HG03520 (cell line): ENCODE measurements around the gene PPP4R2.

Experiments
- ATAC-seq: cut with Tn5 transposase; IDR thresholded peaks from one replicate; pipeline ENCODE4 v1.9.1; 2021; ENCODE audit warnings: mild to moderate bottlenecking, moderate library complexity; ENCODE audit not compliant: unreplicated experiment

Gene PPP4R2

DNA sequence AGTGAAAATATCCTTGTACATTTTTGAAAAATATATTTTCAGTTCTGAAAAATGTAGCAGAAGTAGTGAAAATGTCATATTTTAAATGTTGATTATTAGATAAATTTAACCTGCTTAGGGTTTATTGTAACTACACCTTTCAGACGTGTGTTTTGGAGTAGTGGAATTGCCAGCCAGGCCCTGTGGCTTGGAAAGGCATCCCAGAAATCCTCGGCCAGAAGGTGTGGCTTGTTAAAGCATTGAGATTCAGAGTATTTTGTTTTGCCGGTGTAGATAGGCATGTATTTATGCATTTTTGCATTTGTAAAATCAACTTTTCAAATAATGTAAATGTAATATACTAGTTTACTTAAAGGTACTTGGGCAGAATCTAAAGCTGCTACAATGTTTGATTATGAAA, 71.8 kb downstream of the PPP4R2 start:
- ATAC-seq: no peak

DNA sequence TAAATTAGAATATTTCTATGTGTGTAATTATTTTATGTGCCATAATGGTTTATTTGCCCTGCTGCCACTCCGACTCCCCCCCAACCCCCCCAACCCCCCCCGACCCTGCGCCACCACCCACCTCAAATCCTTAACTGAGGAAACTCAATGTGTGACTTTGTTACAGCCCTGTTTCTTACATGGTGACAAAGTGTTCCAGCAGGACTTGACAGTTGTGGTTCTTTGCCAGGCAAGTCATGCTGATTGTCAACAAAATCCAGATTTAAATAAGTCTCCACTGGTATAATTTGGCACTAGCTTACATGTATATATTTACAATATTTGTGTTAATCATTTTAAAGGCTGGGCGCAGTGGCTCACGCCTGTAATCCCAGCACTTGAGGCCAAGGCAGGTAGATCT, 72.6 kb downstream of the PPP4R2 start:
- no peak for ATAC-seq

DNA sequence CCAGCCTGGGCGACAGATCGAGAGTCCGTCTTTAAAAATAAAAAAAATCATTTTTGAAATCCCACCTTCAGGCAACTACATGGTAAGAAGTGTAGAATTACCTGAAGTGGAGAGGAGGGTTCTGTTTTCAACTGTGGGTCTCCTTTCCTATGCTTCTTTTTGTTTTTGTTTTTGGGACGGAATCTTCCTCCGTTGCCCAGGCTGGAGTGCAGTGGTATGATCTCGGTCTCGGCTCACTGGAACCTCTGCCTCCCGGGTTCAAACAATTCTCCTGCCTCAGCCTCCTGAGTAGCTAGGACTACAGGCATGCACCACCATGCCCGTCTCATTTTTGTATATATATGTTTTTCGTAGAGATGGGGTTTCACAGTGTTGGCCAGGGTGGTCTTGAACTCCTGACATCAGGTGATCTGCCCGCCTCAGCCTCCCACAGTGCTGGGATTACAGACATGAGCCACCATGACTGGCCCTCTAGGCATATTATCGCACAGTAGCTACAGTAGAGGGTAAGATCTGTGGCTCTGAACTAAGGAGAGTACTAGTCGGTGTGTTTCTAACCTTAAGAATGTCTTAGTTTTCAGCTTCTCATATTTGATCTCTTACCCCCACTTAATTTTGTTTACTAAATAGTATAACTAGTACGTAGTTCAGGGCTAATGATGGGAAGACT, 73.3 kb downstream of the PPP4R2 start:
- no peak for ATAC-seq

DNA sequence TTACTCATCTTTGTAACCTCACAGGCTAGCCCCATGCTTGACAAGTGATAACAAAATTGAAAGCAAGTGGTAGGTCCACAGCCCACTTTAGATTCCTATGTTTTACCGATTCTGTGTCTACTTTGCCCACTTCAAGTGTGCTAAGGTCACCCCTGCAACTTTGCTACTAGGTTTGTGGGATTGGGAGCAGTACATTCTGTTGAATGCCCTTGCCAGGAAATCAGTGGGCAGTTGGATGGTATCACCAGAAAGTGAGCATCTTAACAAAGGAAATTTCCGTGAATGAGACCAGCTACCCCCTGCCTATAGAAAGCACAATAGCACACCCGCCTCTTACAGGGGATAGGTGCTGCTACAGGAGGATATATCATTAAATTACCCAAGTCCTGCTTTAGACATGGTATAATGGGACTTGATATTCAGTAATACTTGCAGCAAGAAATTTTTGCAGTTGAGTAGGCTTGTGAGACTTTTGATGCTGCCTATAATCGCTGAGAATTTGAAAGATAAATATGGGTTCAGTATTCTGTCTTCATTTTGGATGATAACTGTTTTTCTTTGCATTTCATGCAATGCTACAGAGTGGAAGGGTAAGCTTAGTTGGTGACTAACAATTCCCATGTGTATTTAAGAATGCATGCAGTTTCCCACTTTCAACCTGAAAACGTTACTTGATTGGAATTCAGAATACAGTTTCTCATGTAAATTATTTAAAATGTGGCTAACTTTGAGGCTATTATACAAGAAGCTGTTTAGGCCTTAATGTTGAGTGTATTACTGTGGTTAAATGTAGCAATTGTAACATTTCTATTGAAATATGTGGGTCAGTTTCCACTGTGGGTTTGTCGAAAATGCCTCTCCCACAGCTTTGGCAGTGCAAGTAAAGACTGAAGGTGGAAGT, 74.3 kb downstream of the PPP4R2 start:
- ATAC-seq: no peak

DNA sequence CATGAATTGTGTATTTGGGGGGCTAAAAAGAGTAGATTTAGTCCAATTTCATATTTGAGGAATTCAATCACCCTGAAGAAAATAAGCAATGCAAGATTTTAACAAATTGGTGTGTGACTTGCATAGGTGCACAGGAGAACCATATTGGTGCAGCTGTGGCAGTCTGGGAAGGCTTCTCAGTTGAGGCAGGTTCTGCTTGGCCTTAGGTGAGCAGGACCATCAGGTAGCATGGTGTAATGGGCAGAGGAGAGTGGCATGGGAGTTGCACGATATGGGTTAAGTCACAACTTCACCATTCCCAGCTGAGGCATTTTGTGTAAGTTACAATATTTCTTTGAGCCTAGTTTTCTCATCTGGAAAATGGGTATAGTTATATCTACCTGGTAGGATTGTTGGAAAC, 75.3 kb downstream of the PPP4R2 start:
- ATAC-seq: no peak

DNA sequence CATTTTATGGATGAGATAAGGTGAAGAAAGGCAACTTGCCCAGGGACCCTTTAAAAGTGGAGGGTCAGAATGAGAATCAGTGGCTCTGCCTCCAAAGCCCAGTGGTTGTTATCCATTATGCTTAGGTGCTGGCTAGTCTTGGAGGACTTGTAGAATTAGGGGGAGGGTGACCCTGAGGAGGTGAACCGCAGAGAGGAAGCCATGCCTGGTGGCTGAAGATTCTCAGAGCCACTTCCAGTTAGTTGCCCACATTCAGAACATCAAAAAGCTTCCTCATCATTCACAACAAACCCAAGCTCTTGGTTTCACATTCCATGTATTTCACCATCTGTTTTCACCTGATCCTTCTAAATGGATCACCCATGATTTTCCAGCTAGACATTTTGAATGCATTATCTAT, 76.0 kb downstream of the PPP4R2 start:
- no peak for ATAC-seq

DNA sequence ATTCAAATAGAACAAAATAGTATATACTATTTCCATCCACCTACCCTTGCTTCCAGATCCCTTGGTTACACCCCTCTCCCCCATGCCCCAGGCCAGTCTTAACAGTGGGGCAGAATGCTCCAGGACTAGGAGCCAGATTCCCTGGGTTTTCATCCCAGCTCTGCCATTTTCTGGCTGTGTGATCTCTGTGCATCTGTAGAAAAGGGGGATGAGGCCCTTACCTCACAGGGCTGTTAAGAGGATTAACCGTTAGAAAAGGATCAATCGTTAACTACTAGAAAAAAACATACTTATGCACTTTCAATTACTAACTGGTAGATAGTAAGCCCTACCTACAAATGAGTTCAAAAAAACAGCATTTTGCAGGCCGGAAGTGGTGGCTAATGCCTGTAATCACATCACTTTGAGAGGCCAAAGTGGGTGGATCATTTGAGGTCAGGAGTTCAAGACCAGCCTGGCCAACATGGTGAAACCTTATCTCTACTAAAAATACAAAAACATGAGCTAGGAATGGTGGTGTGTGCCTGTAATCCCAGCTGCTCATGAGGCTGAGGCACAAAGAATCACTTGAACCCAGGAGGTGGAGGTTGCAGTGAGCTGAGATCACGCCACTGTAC, 76.6 kb downstream of the PPP4R2 start:
- no peak for ATAC-seq

DNA sequence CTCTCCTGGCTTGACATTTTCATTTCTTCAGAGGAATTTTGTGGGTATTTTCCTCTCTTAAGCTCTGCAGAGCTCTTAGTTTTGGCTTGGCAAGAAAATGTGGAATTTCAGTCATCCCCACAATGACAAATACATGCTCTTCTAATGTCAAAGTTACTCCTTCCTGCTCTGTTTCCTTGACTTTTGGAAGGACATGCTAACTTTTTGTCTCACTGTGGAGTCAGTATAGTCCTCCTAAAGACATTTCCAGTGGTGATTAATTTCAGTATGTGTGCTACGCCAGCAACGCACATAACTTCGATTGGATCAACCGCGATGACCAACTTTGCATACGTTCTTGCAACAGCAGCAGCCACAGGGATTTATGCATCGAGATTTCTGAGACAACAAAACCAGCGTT, 78.2 kb downstream of the PPP4R2 start:
- ATAC-seq: no peak

DNA sequence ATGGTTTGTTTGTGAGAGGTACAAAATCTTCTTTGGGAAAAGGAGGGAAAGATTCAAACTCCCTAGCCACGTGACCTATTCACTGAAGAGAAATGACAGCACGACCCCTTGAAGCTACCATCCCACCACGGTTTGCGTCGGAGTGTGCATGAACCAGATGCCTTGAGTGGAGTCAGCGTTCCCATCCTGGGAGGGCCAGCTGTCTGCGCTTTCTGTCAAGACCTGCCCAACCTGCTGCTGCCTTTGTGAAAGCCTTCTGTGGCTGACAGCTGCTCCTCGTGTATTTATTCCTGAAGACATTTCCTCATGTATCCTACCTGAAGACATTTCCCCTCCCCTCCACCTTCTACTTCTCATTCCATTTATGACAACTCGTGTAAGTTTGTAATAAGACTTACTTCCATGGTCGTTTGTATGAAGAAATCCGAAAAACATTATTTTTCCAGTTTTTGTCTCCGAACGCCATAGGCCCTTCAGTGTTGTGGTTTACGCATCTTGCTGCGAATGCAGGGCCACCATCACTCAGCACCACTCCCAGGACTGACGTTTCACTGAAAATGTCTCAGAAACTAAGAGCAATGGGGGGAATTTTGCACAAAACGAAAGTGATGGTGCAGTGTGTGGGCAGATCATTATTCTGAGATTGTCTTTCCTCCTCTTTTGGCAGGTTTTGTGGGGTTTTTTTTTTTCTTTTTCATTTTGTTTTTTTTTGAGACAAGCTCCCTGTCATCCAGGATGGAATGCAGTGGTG, 83.8 kb downstream of the PPP4R2 start:
- ATAC-seq: no peak

DNA sequence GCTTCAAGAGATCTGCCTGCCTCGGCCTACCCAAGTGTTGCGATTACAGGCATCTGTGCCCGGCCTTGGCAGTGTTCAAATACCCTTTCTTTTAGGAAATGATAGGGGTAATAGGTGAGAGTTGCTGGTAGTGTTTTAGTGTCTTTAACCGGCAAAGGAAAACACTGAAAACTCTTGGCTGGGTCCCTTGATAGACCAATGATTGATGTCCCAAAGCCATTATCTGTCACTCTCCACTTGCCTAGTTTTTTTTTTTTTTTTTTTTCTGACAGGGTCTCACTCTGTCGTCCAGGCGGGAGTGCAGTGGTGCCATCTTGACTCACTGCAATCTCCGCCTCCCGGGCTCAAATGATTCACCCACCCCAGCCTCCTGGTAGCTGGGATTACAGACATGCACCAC, 84.5 kb downstream of the PPP4R2 start:
- no peak for ATAC-seq

DNA sequence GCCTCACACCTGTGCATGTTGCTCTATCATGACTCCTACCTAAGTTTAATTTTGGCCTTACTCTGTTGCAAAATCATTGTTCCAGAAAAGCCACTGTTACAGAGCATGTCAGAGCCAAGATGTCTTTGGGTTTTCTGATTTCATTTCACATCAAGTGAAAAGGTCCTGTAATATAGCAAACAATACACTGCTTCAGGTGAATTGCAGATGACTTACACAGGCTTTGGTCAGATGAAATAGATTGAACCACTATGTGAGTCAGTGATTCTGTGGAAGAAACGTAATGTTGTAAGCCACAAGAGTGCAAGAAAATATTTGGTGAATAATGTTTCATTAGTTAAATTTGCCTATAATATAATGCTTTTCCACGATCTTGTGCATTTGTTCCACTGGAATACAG, 87.6 kb downstream of the PPP4R2 start:
- ATAC-seq: no peak

DNA sequence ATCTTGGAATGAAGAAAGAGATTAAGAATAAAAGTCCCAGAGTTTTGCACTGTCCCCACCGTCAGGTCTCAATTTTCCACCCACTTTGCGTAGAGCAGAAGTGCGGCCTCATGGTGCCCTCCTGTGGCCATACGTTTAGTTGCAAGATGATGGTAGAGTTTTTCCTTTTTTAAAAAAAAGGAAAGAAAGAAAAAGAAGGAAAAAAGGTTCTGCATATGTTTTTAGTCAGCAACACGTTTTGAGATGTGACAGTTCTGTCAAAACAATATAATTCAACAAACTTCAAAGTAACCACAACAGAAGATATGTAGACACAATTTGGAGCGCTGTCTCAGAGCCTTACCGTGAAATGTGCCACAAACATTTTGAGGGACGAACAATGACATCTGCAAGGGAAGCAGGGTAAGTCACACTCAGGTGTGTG, 89.5 kb downstream of the PPP4R2 start:
- ATAC-seq: no peak

DNA sequence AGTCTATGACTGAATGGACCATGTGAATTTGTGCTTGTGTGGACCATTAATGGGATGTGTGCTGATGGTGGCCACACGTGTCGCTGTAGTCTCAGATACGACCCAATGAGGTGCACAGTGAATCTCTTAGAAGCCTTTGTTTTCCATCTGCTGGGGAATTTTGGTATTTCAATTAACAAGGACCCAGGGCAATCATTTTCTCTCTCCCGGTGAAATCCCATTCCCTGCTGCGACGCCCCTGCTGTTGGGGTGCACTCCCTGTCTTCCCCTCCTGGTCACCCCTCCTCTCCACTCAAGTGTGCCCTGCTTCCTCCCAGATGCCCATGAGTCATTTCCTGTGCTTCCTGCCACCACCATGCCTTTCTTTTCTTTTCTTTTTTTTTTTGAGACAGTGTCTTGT, 97.5 kb downstream of the PPP4R2 start:
- no peak for ATAC-seq

DNA sequence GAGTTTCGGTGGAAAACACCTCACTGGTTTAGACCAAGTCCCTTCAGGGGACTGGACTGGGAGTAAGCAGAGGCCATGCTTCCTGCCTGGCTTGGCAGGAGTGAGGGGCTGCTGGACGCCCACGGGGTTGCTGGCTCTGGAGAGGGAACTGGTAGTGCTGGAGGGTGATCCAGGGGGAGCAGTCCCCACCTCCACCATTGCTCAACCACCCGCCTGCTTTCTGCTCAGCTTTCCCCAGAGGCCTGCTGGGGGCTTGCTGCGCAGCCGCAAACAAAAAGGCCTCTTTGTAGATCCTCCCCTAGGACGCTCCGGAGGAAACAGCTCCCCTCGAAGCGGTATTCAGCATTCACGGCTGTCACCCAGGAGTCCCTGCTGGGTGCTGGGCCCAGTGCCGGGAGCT, 98.3 kb downstream of the PPP4R2 start:
- ATAC-seq: no peak

DNA sequence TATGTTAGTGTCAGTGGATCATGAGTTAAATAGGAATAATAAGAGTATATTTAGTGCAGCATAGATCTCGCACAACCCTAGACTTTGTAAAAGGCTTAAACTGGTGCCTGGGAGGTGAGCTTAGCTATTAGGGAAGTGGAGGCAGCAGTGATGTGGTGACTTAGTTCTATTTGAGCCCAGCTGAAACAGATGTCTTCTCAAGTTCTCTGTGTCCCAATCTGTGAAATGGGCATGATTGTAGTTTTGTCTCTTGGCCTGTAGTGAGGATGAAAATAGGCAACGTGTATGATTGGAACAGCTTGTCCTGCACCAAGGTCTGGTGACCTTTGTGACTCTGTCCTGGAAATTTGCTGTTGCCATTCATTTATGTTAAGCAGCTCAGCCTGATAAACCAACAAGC, 99.6 kb downstream of the PPP4R2 start:
- no peak for ATAC-seq

DNA sequence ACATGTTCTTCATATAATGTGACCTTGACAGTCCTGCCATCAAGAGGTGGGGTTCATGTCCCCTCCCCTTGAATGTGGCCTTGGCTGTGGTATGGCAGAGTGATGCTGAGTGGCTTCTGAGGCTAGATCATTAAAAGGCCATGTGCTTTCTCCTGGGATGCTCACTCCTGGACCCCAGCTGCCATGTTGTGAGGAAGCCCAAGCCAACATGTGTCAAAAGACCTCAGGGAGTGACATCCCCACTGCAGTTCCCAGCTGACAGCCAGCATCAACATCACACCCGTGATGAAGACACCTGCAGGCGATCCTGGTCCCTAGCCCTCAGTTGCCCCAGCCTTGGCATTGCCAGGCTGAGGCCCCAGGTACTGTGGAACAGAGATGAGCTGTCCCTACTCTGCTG, 101.4 kb downstream of the PPP4R2 start:
- ATAC-seq: no peak

DNA sequence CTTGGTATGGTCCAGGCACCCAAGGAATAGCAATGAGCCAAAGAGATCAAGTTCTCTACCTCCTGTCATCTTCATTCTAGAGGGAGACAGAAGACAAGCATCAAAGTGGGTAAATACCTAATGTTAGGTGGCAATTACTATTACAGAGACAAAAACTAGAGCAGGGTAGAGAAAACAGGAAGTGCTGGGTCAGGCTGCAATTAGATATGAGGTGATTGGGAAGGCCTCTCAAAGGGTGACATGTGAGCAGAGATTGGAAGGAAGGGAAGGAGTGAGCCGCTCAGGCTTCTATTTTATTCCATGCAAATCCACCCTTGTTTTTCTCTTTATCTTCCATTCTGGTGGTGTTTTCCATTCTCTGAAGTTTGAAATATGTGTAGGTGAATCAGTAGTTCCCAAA, 102.3 kb downstream of the PPP4R2 start:
- ATAC-seq: no peak

DNA sequence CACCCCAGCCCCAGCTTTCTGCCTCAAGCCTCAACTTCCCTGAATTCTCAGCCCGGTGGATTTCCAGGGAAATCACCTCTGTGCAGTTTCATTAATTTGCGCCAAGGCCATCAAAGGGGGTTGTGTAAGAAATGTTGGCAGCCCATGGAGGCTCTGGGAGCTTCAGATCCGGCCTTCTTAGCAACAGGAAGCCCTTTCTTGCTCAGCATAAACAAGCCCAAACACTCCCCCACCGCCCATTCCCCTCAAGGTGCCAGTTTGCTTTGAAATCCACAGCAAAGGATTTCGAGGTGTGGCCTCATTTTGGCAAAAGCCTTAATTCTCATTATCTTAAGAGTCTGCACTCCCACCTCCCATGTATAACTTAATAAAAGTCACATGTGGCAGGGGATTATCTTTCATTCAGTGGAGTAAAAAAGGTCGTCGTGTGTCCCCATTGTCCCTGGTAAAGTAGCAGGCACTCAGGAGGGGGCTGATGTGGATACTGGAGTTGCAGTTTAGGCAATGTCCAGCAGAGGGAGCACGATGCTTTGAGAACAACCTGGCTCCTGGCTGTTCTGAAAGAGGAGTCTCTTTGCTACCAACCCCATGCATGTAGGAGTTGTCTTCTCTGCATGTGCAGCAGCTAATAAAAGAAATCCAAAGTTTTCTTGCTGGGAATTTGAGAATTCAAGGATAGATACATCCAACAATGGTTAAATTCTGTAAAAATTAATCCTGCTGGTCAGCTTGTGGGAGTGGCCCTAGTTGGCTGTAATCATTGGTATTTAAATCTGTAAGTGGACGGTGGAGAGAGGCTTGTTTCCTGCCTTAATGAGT, 104.3 kb downstream of the PPP4R2 start:
- ATAC-seq: peak; percentile 90

DNA sequence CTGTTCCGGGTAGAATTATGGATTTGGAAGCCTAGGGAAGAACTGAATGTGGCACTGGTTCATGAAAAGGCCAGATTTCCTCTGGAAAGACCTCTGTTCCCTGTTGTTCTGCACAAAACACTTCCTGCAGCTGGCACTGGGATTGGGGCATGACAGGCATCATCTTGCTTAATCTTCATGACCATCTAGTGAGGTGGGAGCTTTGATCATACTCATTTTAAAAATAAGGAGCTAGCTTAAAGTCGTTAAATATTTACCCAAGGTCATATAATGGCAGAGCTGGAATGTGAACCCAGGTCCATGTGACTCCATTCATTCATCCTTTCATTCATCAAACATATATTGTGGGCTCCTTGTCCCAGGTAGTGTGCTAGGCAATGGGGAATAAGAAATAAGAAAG, 105.3 kb downstream of the PPP4R2 start:
- no peak for ATAC-seq

DNA sequence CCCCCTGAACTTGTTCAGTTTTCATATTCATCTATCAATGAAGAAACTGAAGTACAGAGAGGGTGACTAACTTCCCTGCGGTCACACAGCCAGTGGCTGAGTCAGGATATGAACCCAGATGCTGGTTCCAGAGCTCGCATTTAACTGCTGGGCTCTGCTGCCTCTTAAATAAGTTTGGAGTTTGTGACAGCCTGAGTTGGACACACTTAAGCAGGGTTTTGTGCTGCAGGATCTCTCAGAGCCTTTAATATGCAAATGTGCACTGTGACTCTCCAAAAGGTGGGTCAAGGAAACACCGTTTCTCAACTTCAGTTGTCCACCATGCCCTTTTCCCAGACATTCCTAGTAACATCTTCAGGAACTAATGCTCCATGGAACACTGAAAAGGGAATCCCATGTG, 110.6 kb downstream of the PPP4R2 start:
- no peak for ATAC-seq
